IPS-15b (cell line): ENCODE data around the gene CKS1B.
A peak's percentile ranks its signal among the peaks of the same experiment; 100 is the strongest.
"Not testable (repeated sequence)": the region's sequence is repeated elsewhere in the genome, so short reads cannot be mapped to it uniquely, and the experiment has no call there.

Source experiments
- H3K27me3 ChIP-seq: one replicate; pipeline ENCODE4 v1.6.1; 2013; ENCODE audit warnings: low read length; ENCODE audit not compliant: control insufficient read depth, insufficient read depth
- H3K36me3 ChIP-seq: one replicate; pipeline ENCODE4 v1.6.1; 2013; ENCODE audit warnings: low read length; ENCODE audit not compliant: control insufficient read depth, insufficient read depth
- H3K4me1 ChIP-seq: one replicate; pipeline ENCODE4 v1.6.1; 2013; ENCODE audit warnings: mild to moderate bottlenecking, low read length; ENCODE audit not compliant: control insufficient read depth, insufficient read depth
- H3K4me3 ChIP-seq: one replicate; pipeline ENCODE4 v1.5.1; 2013; ENCODE audit warnings: low read depth, low read length
- H3K9ac ChIP-seq: one replicate; pipeline ENCODE4 v1.6.1; 2013; ENCODE audit warnings: low read depth, mild to moderate bottlenecking, low read length
- H3K9me3 ChIP-seq: one replicate; pipeline ENCODE4 v1.6.1; 2013; ENCODE audit warnings: mild to moderate bottlenecking, low read length; ENCODE audit not compliant: control insufficient read depth, insufficient read depth

CKS1B gene

DNA sequence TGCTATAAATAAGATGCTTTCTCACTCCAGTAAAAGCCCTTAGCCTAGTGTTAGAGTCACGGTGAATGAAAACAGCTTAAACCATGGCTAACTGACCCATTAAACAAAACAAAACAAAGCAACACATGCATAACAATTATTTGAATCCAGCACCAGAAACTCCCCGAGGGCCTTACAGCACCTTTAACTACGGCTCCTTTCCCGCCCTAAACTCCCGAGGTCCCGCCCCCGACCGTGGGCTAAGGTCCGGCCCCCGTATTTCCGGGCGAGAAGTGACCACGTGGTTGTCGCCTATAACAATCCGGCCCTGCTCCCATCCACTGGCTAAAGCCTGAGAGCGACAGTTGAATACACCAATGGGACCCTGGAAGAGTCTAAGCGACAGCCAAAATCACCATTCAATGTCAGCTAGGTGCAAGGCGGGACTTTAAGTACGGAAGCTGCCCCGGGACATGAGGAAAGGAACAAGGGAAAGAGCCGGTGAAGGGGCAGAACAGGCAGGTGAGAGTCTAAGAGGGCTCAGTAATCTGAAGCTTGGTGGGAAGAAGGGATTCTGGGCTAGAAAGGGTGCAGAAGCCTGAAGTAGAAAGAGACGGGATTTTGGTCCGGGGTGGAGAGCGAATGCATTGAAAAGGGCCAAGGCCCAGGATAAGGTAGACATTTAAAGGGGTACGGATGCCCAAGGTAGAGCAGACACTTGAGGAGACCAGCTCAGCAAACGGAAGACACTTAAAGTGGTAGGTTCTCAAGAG, 8.6 kb downstream of the CKS1B start, which contains the start of gene FLAD1:
TSS of gene FLAD1 (plus strand) at position 448 of the 752 bp plus-strand sequence. CDS start 351 bp downstream, outside the sequence.
- Histone ChIP-seq H3K27me3 (no peaks in the 10 kb centered on the region), H3K9me3 (no peaks in the 10 kb centered on the region), H3K36me3 (peaks cover 25% of the 10 kb centered on the region), H3K9ac (peak within 1 kb of the TSS; percentile 91), H3K4me1 (peaks cover 3% of the 10 kb centered on the region), H3K4me3 (peak within 1 kb of the TSS; percentile 93)

DNA sequence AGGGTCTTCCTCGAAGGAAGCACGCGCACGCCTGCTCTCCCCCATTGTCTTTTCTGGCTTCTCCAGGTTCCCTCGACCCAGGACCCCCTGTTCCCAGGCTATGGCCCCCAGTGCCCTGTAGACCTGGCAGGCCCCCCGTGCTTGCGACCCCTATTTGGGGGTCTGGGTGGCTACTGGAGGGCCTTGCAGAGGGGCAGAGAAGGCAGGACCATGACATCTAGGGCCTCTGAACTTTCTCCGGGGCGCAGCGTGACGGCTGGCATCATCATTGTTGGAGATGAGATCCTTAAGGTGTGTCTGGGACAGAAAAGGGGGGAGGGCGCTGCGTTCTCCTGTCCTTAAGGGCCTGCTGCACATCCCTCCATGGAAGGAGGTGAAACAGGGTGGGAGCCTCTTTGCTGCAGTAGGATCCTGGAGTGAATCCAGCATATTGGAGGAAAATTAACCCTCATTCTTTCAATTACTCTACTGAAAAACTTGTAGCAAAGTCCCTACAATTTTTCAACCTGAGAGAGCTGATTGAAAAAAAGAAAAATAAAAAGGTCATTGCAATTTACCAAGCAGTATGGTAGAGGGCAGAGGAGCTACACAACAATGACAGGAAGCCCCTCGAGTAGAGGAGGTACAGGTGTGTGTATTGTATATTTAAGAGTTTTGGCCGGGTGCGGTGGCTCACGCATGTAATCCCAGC, 9.4 kb downstream of the CKS1B start:
- Histone ChIP-seq H3K4me3 (peak overlapping the region; percentile 93), H3K27me3 (no peaks in the 10 kb centered on the region), H3K4me1 (peaks cover 3% of the 10 kb centered on the region), H3K9me3 (no peaks in the 10 kb centered on the region), H3K36me3 (peaks cover 31% of the 10 kb centered on the region), H3K9ac (peak overlapping the region; percentile 91)

DNA sequence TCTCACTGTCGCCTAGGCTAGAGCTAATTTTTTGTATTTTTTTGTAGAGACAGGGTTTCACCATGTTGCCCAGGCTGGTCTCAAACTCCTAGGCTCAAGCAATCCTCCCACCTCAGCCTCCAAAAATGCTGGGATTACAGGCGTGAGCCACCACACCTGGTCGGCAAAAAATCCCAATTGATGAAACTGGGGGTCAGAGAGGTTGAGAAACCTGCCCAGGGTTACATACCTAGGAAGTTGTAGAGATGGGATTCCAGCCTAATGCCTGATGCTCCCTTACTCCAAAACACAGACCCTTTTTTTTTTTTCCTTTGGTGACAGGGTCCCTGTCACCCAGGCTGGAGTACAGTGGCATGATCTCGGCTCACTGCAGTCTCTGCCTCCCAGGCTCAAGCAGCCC, 12.3 kb downstream of the CKS1B start:
- H3K4me3 ChIP-seq, H3K27me3 ChIP-seq, H3K9ac ChIP-seq, H3K4me1 ChIP-seq, H3K9me3 ChIP-seq: not testable (repeated sequence)
- H3K36me3 ChIP-seq = peaks cover 41% of the 10 kb centered on the region

DNA sequence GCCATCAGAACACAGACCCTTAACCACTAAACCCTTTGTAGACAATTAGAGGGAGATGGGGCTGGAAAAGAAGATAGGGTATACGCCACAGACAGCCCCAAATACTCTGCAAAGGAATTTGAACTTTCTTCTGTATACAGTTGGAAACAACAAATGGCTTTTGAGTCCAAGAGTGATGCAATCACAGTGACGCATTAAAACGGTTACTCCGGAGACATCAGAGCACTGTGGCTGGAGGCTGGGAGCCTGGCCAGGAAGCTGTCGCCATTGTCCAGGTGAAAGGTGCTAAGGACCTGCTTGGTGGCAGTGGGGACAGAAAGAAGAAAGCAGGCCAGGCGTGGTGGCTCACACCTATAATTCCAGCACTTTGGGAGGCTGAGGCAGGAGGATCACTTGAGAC, 12.8 kb downstream of the CKS1B start:
- Histone ChIP-seq H3K27me3 (no peaks in the 10 kb centered on the region), H3K4me1 (peaks cover 3% of the 10 kb centered on the region), H3K9me3 (no peaks in the 10 kb centered on the region), H3K36me3 (peaks cover 41% of the 10 kb centered on the region), H3K4me3 (no peak overlapping the region), H3K9ac (no peak overlapping the region)

DNA sequence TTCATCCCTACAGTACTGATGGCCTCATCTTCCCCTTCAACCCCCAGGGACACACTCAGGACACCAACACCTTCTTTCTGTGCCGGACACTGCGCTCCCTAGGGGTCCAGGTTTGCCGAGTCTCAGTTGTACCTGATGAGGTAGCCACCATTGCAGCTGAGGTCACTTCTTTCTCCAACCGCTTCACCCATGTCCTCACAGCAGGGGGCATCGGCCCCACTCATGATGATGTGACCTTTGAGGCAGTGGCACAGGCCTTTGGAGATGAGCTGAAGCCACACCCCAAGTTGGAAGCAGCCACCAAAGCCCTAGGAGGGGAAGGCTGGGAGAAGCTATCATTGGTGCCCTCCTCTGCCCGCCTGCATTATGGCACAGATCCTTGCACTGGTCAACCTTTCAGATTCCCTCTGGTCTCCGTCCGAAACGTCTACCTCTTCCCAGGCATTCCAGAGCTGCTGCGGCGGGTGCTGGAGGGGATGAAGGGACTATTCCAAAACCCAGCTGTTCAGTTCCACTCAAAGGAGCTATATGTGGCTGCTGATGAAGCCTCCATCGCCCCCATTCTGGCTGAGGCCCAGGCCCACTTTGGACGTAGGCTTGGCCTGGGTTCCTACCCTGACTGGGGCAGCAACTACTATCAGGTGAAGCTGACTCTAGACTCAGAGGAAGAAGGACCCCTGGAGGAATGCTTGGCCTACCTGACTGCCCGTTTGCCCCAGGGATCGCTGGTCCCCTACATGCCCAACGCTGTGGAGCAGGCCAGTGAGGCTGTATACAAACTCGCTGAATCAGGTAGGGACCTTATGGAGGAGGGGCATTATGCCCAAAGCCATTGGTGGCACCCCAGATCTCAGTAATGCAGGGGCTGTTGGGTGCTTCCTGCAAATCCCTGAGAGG, 13.8 kb downstream of the CKS1B start:
- Histone ChIP-seq H3K9me3 (no peaks in the 10 kb centered on the region), H3K27me3 (no peaks in the 10 kb centered on the region), H3K36me3 (peaks cover 41% of the 10 kb centered on the region), H3K4me1 (peaks cover 3% of the 10 kb centered on the region), H3K9ac (no peak overlapping the region), H3K4me3 (no peak overlapping the region)

DNA sequence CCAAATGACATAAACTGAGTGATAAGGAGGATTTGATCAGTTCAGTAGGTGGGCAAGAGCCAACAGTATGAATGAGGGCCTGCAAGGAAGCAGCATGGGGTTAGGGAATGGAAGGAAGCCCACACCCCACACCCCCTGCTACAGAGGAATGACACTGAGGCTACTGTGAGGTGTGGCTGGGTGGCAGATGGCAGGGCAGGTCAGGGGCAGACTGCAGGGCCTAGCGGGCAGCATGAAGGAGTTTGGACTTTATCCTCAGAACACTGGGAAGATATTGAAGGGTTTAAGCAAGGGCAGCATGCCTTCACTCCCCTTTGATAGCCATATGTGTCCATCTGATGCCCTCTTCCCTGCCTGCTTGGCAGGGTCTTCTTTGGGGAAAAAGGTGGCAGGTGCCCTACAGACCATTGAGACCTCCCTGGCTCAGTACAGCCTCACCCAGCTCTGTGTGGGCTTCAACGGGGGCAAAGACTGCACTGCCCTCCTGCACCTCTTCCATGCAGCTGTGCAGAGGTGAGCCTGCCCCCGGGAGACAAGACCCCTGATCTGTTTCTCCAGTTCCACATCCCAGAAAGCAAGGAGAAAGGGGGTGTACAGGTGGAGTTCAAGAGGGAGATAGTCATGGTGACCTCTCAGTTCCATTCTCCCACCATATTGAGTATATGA, 14.8 kb downstream of the CKS1B start:
- no peak overlapping the region for H3K9ac ChIP-seq

DNA sequence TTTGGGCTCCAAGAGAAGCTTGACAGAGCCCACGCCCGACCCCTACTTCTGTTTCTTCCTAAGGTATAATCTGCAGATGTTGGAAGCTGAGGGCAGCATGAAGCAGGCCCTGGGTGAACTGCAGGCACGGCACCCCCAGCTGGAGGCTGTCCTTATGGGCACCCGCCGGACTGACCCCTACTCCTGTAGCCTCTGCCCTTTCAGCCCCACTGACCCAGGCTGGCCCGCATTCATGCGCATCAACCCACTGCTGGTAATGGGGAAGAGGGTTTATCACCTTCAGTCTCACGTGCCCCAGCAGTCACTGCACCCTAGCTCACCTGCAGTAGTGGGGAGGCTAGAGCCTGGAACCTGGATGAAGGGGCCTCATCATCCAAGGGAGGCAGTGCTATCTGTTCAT, 15.8 kb downstream of the CKS1B start:
- no peak overlapping the region for H3K4me3 ChIP-seq
- H3K9ac ChIP-seq = no peak overlapping the region
- peaks cover 3% of the 10 kb centered on the region for H3K4me1 ChIP-seq
- H3K27me3 ChIP-seq = no peaks in the 10 kb centered on the region
- H3K36me3 ChIP-seq = peaks cover 41% of the 10 kb centered on the region
- no peaks in the 10 kb centered on the region for H3K9me3 ChIP-seq

More for the DNA sequence above, 14.8 kb downstream of the CKS1B start:
- Histone ChIP-seq H3K36me3 (peaks cover 41% of the 10 kb centered on the region), H3K9me3 (no peaks in the 10 kb centered on the region), H3K4me1 (peaks cover 3% of the 10 kb centered on the region), H3K27me3 (no peaks in the 10 kb centered on the region), H3K4me3 (no peak overlapping the region)

DNA sequence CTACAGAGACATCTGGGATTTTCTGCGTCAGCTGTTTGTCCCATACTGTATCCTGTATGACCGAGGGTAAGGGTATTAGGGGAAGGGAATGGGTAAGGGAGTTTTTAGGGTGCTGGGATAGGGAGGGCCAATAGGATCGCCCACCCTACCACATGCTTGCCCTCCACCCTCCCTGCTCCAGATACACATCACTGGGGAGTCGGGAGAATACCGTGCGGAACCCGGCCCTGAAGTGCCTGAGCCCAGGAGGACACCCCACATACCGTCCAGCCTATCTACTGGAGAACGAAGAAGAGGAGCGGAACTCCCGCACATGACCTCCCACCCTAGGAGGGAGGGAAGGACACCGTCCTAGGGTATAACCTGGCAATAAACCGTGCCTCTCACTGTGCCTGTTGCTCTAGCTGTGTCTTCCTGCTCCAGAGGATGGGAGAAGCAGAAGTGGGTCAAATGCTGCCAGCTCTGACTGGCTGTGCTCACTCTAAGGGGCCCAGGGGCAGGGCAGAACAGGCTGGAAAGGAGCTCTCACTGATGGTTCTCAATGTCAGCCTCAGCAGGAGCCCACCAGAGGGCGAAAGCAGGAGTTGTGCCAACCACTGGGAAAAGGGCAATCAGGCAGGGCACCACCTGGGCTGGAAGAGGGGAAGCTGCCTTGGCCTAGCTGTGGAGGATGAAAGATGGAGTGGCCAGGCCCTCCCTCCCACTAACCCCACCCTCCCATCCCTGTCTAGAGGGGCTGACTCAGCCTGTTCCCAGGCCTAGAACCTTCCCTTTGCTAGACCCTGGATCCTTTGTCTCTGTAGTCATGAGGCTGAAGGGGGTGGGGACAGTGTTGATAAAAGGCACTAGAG, 18.5 kb downstream of the CKS1B start:
- peaks cover 29% of the 10 kb centered on the region for H3K36me3 ChIP-seq
- peaks cover 4% of the 10 kb centered on the region for H3K27me3 ChIP-seq
- H3K4me3 ChIP-seq = no peak overlapping the region
- no peak overlapping the region for H3K9ac ChIP-seq
- H3K9me3 ChIP-seq = no peaks in the 10 kb centered on the region
- H3K4me1 ChIP-seq = peaks cover 3% of the 10 kb centered on the region

DNA sequence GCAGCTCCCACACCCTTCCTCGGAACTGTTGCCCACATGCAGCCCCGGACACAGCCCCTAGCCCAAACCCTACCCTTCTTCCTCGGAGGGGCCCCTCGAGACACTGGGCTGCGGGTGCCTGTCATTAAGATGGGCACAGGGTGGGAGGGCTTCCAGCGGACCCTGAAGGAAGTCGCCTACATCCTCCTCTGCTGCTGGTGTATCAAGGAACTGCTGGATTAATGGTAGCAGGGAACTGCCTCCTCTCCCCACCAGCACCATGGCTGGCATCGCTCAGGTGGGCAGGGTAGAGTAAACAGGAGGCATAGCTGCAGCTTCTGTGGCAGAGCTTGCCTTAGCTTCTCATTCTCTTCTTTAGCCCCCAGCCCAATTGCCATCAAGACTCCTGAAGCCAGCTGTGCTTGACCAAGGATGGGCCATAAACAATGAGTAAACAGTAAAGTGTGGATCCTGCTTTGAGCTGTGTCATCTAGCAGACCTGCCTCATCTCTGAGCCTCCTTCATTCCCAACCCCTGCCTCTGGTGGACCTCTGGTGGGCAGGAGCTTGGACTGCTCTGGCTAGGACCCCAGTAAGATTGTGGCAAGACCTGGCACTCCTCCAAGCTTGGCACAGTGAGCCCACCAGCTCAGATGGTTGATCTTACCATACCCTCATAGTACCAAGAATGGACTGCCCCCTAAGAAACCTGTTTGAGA, 19.2 kb downstream of the CKS1B start, which contains the start of gene LENEP:
TSS of gene LENEP (plus strand) at position 15 of the 697 bp plus-strand sequence. CDS start at position 37, 22 bp downstream.
- peaks cover 5% of the 10 kb centered on the region for H3K27me3 ChIP-seq
- H3K9me3 ChIP-seq = no peaks in the 10 kb centered on the region
- peaks cover 21% of the 10 kb centered on the region for H3K36me3 ChIP-seq
- H3K4me3 ChIP-seq = no peak within 1 kb of the TSS
- H3K4me1 ChIP-seq = peaks cover 3% of the 10 kb centered on the region
- no peak within 1 kb of the TSS for H3K9ac ChIP-seq

DNA sequence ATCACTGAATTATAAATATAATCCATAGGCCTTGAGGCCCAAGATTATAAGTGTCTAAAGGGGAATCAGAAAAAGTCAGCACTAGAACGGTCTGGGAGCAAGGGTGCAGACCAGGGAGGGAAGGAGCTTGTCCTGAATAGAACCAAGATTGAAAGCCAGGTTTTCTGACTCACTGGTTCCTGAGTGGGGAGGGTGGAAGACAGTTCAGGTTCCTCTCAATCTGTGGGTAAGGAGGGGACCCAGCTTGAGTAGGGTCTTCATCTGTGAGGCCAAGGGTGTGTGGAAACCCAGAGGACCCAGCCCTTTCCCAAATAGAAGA, 19.7 kb downstream of the CKS1B start:
- H3K27me3 ChIP-seq = peaks cover 5% of the 10 kb centered on the region
- H3K9me3 ChIP-seq = no peaks in the 10 kb centered on the region
- no peak overlapping the region for H3K9ac ChIP-seq
- H3K4me1 ChIP-seq = peaks cover 3% of the 10 kb centered on the region
- no peak overlapping the region for H3K4me3 ChIP-seq
- peaks cover 16% of the 10 kb centered on the region for H3K36me3 ChIP-seq
